Testis (tissue), 3 donors: Measurements from ENCODE around the gene CC2D1B. TPM values are rescaled to one million over a fixed set of nuclear protein-coding genes. Genes with fewer than 3 reads are reported as not detected.

Experiments
- DNase-seq: peaks from one replicate; pipeline ENCODE4 v3.0.0-alpha.2; 2019
- H3K27ac ChIP-seq, 2 donors: fragments of 200-600 bp; sonication (generic); one replicate each; pipeline ENCODE4 v1.5.1; 2019
- H3K27me3 ChIP-seq: fragments of 200-600 bp; sonication (generic); one replicate; pipeline ENCODE4 v1.5.1; 2019
- H3K36me3 ChIP-seq: fragments of 200-600 bp; sonication (generic); one replicate; pipeline ENCODE4 v1.5.1; 2017; ENCODE audit warnings: low read depth; ENCODE audit errors: missing control alignments
- H3K4me1 ChIP-seq: fragments of 200-600 bp; sonication (generic); one replicate; pipeline ENCODE4 v1.5.1; 2019
- H3K4me3 ChIP-seq, 2 donors: fragments of 200-600 bp; sonication (generic); one replicate each; pipeline ENCODE4 v1.5.1; 2017 to 2019
- H3K9me3 ChIP-seq: fragments of 200-600 bp; sonication (generic); one replicate; pipeline ENCODE4 v1.5.1; 2017
- CTCF ChIP-seq, 3 experiments: fragments of 450-650 bp in 2 of 3; fragments of 200-600 bp in 1 of 3; sonication (generic) in 1 of 3; IDR thresholded peaks; one replicate each; pipeline ENCODE4 v1.5.1; 2016 to 2019; ENCODE audit warnings: antibody characterized with exemption in 3 of 3, mild to moderate bottlenecking in 2 of 3, moderate library complexity in 1 of 3
- POLR2A ChIP-seq: fragments of 450-650 bp; IDR thresholded peaks from one replicate; pipeline ENCODE4 v1.6.1; 2017; ENCODE audit warnings: antibody characterized with exemption, mild to moderate bottlenecking, moderate library complexity
- WGBS, 2 donors: methylation state at CpG; one replicate each; pipeline ENCODE4 v1.1.5; 2018; 5-methylcytosine and 5-hydroxymethylcytosine counted together
- intact Hi-C: fragments of 100-400 bp; cut with DNase I; formaldehyde crosslinking; loops from one replicate; pipeline ENCODE4 v1.15.1; 2023; ENCODE audit warnings: low total_unique reads
- polyA plus RNA-seq: library from polyadenylated mRNA; stranded (reverse); fragments of 350-450 nt; fragmentation: Illumina TruSeq; extraction: RNeasy Lipid Tissue Mini Kit (QIAGEN cat#74804); gene quantifications from one replicate; pipeline ENCODE4 v1.2.3, GENCODE V29; 2014; ENCODE audit warnings: low read depth, low replicate concordance; ENCODE audit not compliant: insufficient read depth
- total RNA-seq, 2 donors: library from RNA; depleted of rRNA; stranded (reverse); fragments of >200 nt; gene quantifications; one replicate each; pipeline ENCODE4 v1.2.3, GENCODE V29; 2016

Gene CC2D1B
- total and polyA plus RNA-seq, 3 donors from 2014 or later = 37.0 to 62.0 (median 51.0) TPM

GRCh38 chr1:52348704-52349300 is 17.2 kb downstream of the CC2D1B start:
- peak; percentile 65 for DNase-seq
- Histone ChIP-seq H3K27ac (peak overlapping the region in 1 of 2 donors; percentile 26), H3K27me3 (no peaks in the 10 kb centered on the region), H3K4me3 (no peak overlapping the region), H3K9me3 (no peaks in the 10 kb centered on the region), H3K36me3 (no peaks in the 10 kb centered on the region), H3K4me1 (no peaks in the 10 kb centered on the region)
- intact Hi-C loops = no loop called here
- 27 to 51% methylated on average over 4 to 8 of the region's 8 CpGs for WGBS, 2 donors
- no peak for TF ChIP-seq POLR2A
- peak in 2 of 3 experiments; percentile 9 to 12 for TF ChIP-seq CTCF (IDR thresholded peaks at IDR 0.05)

GRCh38 chr1:52346653-52347052 is 19.4 kb downstream of the CC2D1B start:
- no peaks in the 10 kb centered on the region for H3K27me3 ChIP-seq
- WGBS, 2 donors = 92 to 93% methylated on average over 4 of the region's 4 CpGs
- H3K9me3 ChIP-seq = no peaks in the 10 kb centered on the region
- H3K4me1 ChIP-seq = no peaks in the 10 kb centered on the region
- intact Hi-C loops = no loop called here
- H3K36me3 ChIP-seq = no peaks in the 10 kb centered on the region
- TF ChIP-seq POLR2A = no peak
- no peak for TF ChIP-seq CTCF (IDR thresholded peaks at IDR 0.05)
- DNase-seq = no peak
- H3K4me3 ChIP-seq = no peak overlapping the region
- no peak overlapping the region for H3K27ac ChIP-seq

GRCh38 chr1:52345252-52345651 is 20.8 kb downstream of the CC2D1B start:
- H3K36me3 ChIP-seq = no peaks in the 10 kb centered on the region
- no peak overlapping the region for H3K27ac ChIP-seq
- H3K9me3 ChIP-seq = no peaks in the 10 kb centered on the region
- TF ChIP-seq POLR2A = no peak
- TF ChIP-seq CTCF (IDR thresholded peaks at IDR 0.05) = no peak
- H3K4me3 ChIP-seq = no peak overlapping the region
- intact Hi-C loops = no loop called here
- H3K27me3 ChIP-seq = no peaks in the 10 kb centered on the region
- DNase-seq = no peak
- WGBS, 2 donors = 83 to 90% methylated on average over 2 of the region's 2 CpGs
- H3K4me1 ChIP-seq = no peaks in the 10 kb centered on the region

- Histone ChIP-seq H3K27me3 (no peaks in the 10 kb centered on the region), H3K4me3 (no peak overlapping the region), H3K36me3 (no peaks in the 10 kb centered on the region), H3K9me3 (no peaks in the 10 kb centered on the region), H3K4me1 (no peaks in the 10 kb centered on the region), H3K27ac (no peak overlapping the region)
- WGBS, 2 donors = 81 to 88% methylated on average over 3 of the region's 3 CpGs
- no peak for DNase-seq
- intact Hi-C loops = no loop called here
- TF ChIP-seq POLR2A (no peak), CTCF (IDR thresholded peaks at IDR 0.05) (no peak)
Observed at GRCh38 chr1:52343979-52344378, 22.0 kb downstream of the CC2D1B start.

- TF ChIP-seq CTCF (IDR thresholded peaks at IDR 0.05) (no peak), POLR2A (no peak)
- H3K36me3 ChIP-seq = no peaks in the 10 kb centered on the region
- H3K4me3 ChIP-seq = no peak overlapping the region
- H3K27ac ChIP-seq = no peak overlapping the region
- intact Hi-C loops = no loop called here
- H3K27me3 ChIP-seq = no peaks in the 10 kb centered on the region
- no peak for DNase-seq
- H3K9me3 ChIP-seq = no peaks in the 10 kb centered on the region
- WGBS, 2 donors = 77 to 87% methylated on average over 6 to 7 of the region's 7 CpGs
- H3K4me1 ChIP-seq = no peaks in the 10 kb centered on the region
Observed at GRCh38 chr1:52341655-52342260, 24.2 kb downstream of the CC2D1B start.
